HG02973 (cell line): Measurements from ENCODE around the gene TRIM54.
"Not testable (repeated sequence)": the region's sequence is repeated elsewhere in the genome, so short reads cannot be mapped to it uniquely, and the experiment has no call there.

Experiments used
- ATAC-seq: cut with Tn5 transposase; IDR thresholded peaks from one replicate; pipeline ENCODE4 v1.9.1; 2021; ENCODE audit warnings: moderate library complexity; ENCODE audit not compliant: unreplicated experiment

Gene TRIM54

GRCh38 chr2:27256855-27257454 lies 25.3 kb upstream of the TRIM54 start:
- no peak for ATAC-seq

- no peak for ATAC-seq
These were observed 24.2 kb upstream of the TRIM54 start for GRCh38 chr2:27258051-27258450.

- no peak for ATAC-seq
These were observed 20.8 kb upstream of the TRIM54 start for GRCh38 chr2:27261241-27261925.

GRCh38 chr2:27261926-27262298 lies 20.3 kb upstream of the TRIM54 start:
- ATAC-seq, result no peak

- no peak for ATAC-seq
These were observed 19.6 kb upstream of the TRIM54 start, which contains the start of gene SLC30A3 for GRCh38 chr2:27262379-27263286. TSS of gene SLC30A3 (minus strand) at chr2:27263047. CDS start at chr2:27262906, 141 bp downstream.

GRCh38 chr2:27263287-27264252 lies 18.7 kb upstream of the TRIM54 start:
- ATAC-seq, result no peak

- no peak for ATAC-seq
These were observed 17.9 kb upstream of the TRIM54 start for GRCh38 chr2:27264253-27264752.

GRCh38 chr2:27264753-27265535 lies 17.3 kb upstream of the TRIM54 start:
- ATAC-seq, result no peak

- no peak for ATAC-seq
These were observed 16.7 kb upstream of the TRIM54 start for GRCh38 chr2:27265536-27265870.

GRCh38 chr2:27268296-27268695 lies 13.9 kb upstream of the TRIM54 start:
- ATAC-seq, result not testable (repeated sequence)

- ATAC-seq, result no peak
These were observed 12.1 kb upstream of the TRIM54 start for GRCh38 chr2:27270131-27270530.

- ATAC-seq, result no peak
These were observed 11.6 kb upstream of the TRIM54 start for GRCh38 chr2:27270670-27271069.

GRCh38 chr2:27271631-27272340 lies 10.4 kb upstream of the TRIM54 start:
- ATAC-seq, result no peak

GRCh38 chr2:27272537-27273522 lies 9.4 kb upstream of the TRIM54 start:
- ATAC-seq, result not testable (repeated sequence)

- ATAC-seq, result no peak
These were observed 6.7 kb upstream of the TRIM54 start, which contains the start of gene DNAJC5G for GRCh38 chr2:27275211-27276150. TSS of gene DNAJC5G (plus strand) at chr2:27275433. CDS start at chr2:27276729, 1,296 bp downstream.

GRCh38 chr2:27278010-27278409 lies 4.2 kb upstream of the TRIM54 start:
- ATAC-seq, result no peak

- no peak for ATAC-seq
These were observed 1.4 kb upstream of the TRIM54 start for GRCh38 chr2:27280826-27281225.
